GM21528 (cell line): ENCODE measurements around the gene TECR.
A peak's percentile ranks its signal among the peaks of the same experiment; 100 is the strongest.
"Not testable (repeated sequence)": the region's sequence is repeated elsewhere in the genome, so short reads cannot be mapped to it uniquely, and the experiment has no call there.

Experiments used
- ATAC-seq: cut with Tn5 transposase; IDR thresholded peaks from one replicate; pipeline ENCODE4 v1.9.1; 2021; ENCODE audit warnings: mild to moderate bottlenecking, moderate library complexity; ENCODE audit not compliant: unreplicated experiment, low FRiP score

Gene TECR

GRCh38 chr19:14559916-14560775 lies 30.8 kb downstream of the TECR start:
- ATAC-seq, result no peak

DNA sequence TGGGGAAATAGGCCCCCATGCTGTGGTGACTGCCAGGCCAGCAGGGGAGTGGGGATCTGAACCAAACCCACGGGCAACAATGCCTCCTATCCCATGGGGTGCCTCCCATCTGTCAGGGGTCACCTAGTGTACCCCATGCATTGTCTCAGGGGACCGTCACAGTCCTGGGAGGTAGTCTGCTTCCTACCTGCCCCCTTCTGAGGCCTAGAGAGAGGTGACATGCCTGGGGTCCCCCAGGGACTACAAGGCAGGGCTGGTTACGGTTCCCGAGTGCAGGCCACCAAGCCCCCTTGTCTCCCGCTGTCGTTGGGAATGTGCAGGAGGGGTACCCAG lies 31.3 kb downstream of the TECR start:
- ATAC-seq, result no peak

GRCh38 chr19:14561249-14561648 lies 31.9 kb downstream of the TECR start:
- no peak for ATAC-seq

- no peak for ATAC-seq
Observed at GRCh38 chr19:14561847-14562351, 32.5 kb downstream of the TECR start.

DNA sequence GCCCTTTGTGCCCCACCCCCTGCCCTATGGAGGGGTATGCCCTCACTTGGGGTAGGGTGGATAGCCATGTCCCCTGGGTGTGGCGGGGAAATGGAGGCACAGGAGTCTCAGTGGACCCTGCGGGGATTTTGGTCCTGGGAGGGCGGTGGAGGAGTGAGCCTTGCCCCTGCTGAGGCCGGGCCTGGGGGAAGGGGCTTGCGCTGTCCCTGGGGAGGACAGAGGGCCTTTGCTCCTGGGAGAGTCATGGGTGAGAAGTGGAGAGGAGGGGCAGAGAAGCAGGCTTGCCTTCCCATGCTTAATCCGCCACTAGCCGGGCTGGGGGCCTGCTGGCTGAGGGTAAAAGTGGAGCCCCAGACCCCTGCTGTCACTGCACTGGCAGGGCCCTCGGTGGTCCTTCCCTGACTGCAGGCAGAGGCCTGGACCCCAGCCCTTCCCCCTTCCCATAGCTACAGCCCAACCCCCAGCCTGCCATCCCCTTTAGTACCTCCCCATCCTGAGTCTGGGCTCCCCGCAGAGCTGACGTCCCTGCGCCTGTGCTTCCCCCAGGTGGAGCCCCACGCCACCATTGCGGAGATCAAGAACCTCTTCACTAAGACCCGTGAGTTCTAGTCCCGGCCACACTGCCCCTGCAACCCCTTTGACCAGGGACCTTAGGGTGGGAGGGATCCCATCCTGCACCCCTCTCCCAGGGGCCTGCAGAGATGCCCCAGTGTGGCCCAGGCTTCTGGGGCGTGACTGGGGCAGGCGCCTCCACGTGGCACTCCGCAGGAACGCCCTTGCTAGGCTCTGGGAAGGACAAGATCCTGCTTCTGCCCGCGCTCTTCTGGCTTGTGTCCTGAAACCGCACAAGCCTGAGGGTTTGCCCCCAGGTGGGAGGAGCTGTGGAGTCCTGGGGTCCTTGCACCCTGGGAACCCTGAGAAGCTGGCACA lies 33.5 kb downstream of the TECR start:
- no peak for ATAC-seq

- no peak for ATAC-seq
Observed at GRCh38 chr19:14563590-14563926, 34.2 kb downstream of the TECR start.

- no peak for ATAC-seq
Observed at GRCh38 chr19:14563989-14564651, 34.7 kb downstream of the TECR start.

GRCh38 chr19:14564652-14565297 lies 35.4 kb downstream of the TECR start:
- not testable (repeated sequence) for ATAC-seq

- no peak for ATAC-seq
Observed at GRCh38 chr19:14565298-14565679, 35.9 kb downstream of the TECR start.

- no peak for ATAC-seq
Observed at GRCh38 chr19:14565765-14566711, 36.6 kb downstream of the TECR start.

DNA sequence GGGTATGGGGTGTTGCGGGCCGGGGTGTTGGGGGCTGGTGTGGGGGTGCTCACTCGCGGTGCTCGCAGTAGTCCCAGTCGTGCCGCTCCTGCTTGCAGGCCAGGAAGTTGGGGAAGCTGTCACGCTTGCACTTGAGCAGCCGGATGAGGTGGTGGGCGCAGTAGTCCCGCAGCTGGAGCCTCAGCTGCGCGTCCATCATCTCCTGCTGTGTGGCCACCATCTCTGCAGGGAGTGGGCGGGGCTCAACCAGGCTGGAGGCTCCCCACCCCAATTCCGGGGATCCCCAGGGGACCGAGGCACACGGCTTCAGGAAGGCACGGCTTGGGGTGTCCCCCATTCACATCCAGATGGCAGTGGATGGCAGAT lies 37.3 kb downstream of the TECR start:
- no peak for ATAC-seq

GRCh38 chr19:14567079-14567478 lies 37.7 kb downstream of the TECR start:
- ATAC-seq, result no peak

DNA sequence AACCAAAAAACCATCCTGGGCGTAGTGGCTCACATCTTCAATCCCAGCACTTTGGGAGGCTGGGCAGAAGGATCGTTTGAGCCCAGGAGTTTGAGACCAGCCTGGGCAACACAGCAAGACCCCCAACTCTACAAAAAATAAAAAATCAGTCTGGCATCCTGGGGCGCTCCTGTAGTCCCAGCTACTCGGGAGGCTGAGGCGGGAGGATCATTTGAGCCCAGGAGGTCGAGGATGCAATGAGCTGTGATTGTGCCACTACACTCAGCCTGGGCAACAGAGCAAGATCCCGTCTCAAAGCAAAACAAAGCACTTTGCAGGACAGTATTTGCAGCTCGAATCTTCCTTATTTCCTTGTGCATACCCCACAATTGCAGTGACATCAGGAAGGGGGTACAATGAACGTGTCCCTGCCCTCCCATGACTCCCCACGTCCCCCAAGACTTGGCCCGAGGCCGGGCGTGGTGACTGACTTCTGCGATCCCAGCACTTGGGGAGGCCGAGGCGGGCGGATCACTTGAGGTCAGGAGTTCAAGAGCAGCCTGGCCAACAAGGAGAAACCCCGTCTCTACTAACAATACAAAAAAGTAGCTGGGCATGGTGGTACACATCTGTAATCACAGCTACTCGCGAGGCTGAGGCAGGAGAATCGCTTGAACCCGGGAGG lies 41.6 kb downstream of the TECR start:
- no peak for ATAC-seq

GRCh38 chr19:14571695-14572490 lies 42.5 kb downstream of the TECR start, which contains the start of gene NDUFB7:
Gene NDUFB7, minus strand, starts transcription at chr19:14572066. Its CDS starts 66 bp downstream, at chr19:14572000.
- ATAC-seq, result peak; percentile 84

GRCh38 chr19:14575428-14575980 lies 46.1 kb downstream of the TECR start:
- no peak for ATAC-seq

GRCh38 chr19:14576363-14576762 lies 47.0 kb downstream of the TECR start:
- ATAC-seq, result no peak

- ATAC-seq, result no peak
Observed at GRCh38 chr19:14577264-14577663, 47.9 kb downstream of the TECR start.
